HCT116 (cell line): ENCODE results near the gene RIGI. TPM values are rescaled to one million over a fixed set of nuclear protein-coding genes. Genes with fewer than 3 reads are reported as not detected.

ENCODE experiments used
- ATAC-seq: fragments of 200-7000 bp; cut with Tn5 transposase; 2 replicates; pipeline ENCODE4 v1.9.1; 2020; ENCODE audit warnings: mild to moderate bottlenecking, moderate library complexity
- BruUV-seq: library from RNA; stranded (reverse); fragments of 400-500 nt; replicated peaks from 2 replicates; lab custom pipeline; 2021; lab: Mats Ljungman, UMichigan
- CTCF ChIA-PET: fragments of 300-600 bp; sonication (Branson Sonifier 250); formaldehyde crosslinking; loops from one replicate; lab custom pipeline; 2021; ENCODE audit warnings: antibody characterized with exemption; lab: Charles Lee
- POLR2A ChIA-PET: fragments of 300-600, 350-600 bp; sonication (Branson Sonifier 250); formaldehyde crosslinking; loops from one replicate; lab custom pipeline; 2021; ENCODE audit warnings: antibody characterized with exemption; lab: Charles Lee
- RAD21 ChIA-PET, 2 experiments: fragments of 300-600 bp; sonication (Branson Sonifier 250); formaldehyde crosslinking; loops; one replicate each; lab custom pipeline; 2023; ENCODE audit warnings: low total read pairs in 2 of 2; ENCODE audit not compliant: uncharacterized antibody in 2 of 2, unreplicated experiment in 2 of 2, low non-redundant PET in 1 of 2; lab: Charles Lee
- DNase-seq: peaks from one replicate; pipeline ENCODE4 v3.0.0-alpha.2; 2010; ENCODE audit warnings: low read depth, low spot score
- H2AFZ ChIP-seq: fragments of 200-600 bp; shearing (Covaris generic), sonication (generic); 2 replicates; pipeline ENCODE4 v1.6.1; 2017; ENCODE audit warnings: low read depth, mixed run types, mixed read lengths, antibody characterized with exemption, low read length; ENCODE audit not compliant: poor library complexity, severe bottlenecking
- H3K27ac ChIP-seq: 2 replicates; pipeline ENCODE4 v1.5.1; 2012; ENCODE audit warnings: low read depth, low read length
- H3K27me3 ChIP-seq: fragments of 200-600 bp; sonication (generic); 2 replicates; pipeline ENCODE4 v1.6.1; 2016; ENCODE audit warnings: mixed run types, low read length, mixed read lengths; ENCODE audit not compliant: insufficient read depth
- H3K36me3 ChIP-seq, 2 experiments: fragments of 200-500 bp in 1 of 2; fragments of 200-600 bp in 1 of 2; sonication (Bioruptor generic) in 1 of 2; sonication (generic) in 1 of 2; 2 replicates each; pipeline versions ENCODE4 v1.5.1 to v1.6.1; 2014 to 2016; ENCODE audit warnings: low read length in 2 of 2, inconsistent platforms in 1 of 2, mixed read lengths in 1 of 2, mixed run types in 1 of 2; ENCODE audit not compliant: insufficient read depth in 2 of 2, control insufficient read depth in 1 of 2
- H3K4me1 ChIP-seq, 2 experiments: fragments of 200-600 bp in 1 of 2; sonication (generic) in 1 of 2; 2 replicates each; pipeline versions ENCODE4 v1.5.1 to v1.6.1; 2012 to 2017; ENCODE audit warnings: low read length in 2 of 2, inconsistent platforms in 1 of 2, mild to moderate bottlenecking in 1 of 2, mixed read lengths in 1 of 2, mixed run types in 1 of 2, moderate library complexity in 1 of 2; ENCODE audit not compliant: insufficient read depth in 2 of 2, control insufficient read depth in 1 of 2
- H3K4me2 ChIP-seq: fragments of 200-600 bp; sonication (generic); 2 replicates; pipeline ENCODE4 v1.6.1; 2017; ENCODE audit warnings: mixed run types, low read length, mixed read lengths
- H3K4me3 ChIP-seq, 2 experiments: fragments of 200-600 bp in 1 of 2; sonication (generic) in 1 of 2; replicated peaks in 1 of 2; 2 replicates each; pipeline ENCODE4 v1.5.1; 2011 to 2016; ENCODE audit warnings: low read length in 2 of 2, control low read depth in 1 of 2, low read depth in 1 of 2, mild to moderate bottlenecking in 1 of 2, mixed read lengths in 1 of 2, mixed run types in 1 of 2
- H3K79me2 ChIP-seq: fragments of 200-600 bp; sonication (generic); 2 replicates; pipeline ENCODE4 v1.6.1; 2017; ENCODE audit warnings: mild to moderate bottlenecking, mixed run types, low read length, moderate library complexity, mixed read lengths; ENCODE audit not compliant: insufficient read depth
- H3K9ac ChIP-seq: fragments of 200-600 bp; sonication (generic); 2 replicates; pipeline ENCODE4 v1.6.1; 2016; ENCODE audit warnings: low read length, mixed read lengths
- H3K9me2 ChIP-seq: fragments of 200-600 bp; sonication (generic), shearing (Covaris generic); 2 replicates; pipeline ENCODE4 v1.6.1; 2017; ENCODE audit warnings: mixed run types, mild to moderate bottlenecking, moderate library complexity; ENCODE audit not compliant: insufficient read depth
- H3K9me3 ChIP-seq, 2 experiments: fragments of 200-500 bp in 1 of 2; fragments of 200-600 bp in 1 of 2; sonication (Bioruptor generic) in 1 of 2; sonication (generic) in 1 of 2; 2 replicates each; pipeline ENCODE4 v1.6.1; 2014 to 2017; ENCODE audit warnings: low read length in 2 of 2, mixed read lengths in 2 of 2, inconsistent platforms in 1 of 2, low read depth in 1 of 2, mild to moderate bottlenecking in 1 of 2, mixed run types in 1 of 2, moderate library complexity in 1 of 2; ENCODE audit not compliant: control insufficient read depth in 1 of 2, insufficient read depth in 1 of 2
- H4K20me1 ChIP-seq: fragments of 200-600 bp; sonication (generic), shearing (Covaris generic); 2 replicates; pipeline ENCODE4 v1.6.1; 2017; ENCODE audit warnings: mixed run types, mild to moderate bottlenecking, moderate library complexity; ENCODE audit not compliant: insufficient read depth
- CEBPB ChIP-seq: IDR thresholded peaks from 2 replicates; pipeline ENCODE4 v1.6.1; 2012; ENCODE audit warnings: low read depth
- CTCF ChIP-seq, 3 experiments: fragments of 200-600 bp in 1 of 3; sonication (generic) in 1 of 3; IDR thresholded peaks in 2 of 3; conservative IDR thresholded peaks in 1 of 3; 2 replicates each; pipeline ENCODE4 v1.5.1; 2012 to 2017; ENCODE audit warnings: low read depth in 2 of 3, low read length in 2 of 3, antibody characterized with exemption in 1 of 3, borderline replicate concordance in 1 of 3, control low read depth in 1 of 3, mild to moderate bottlenecking in 1 of 3, mixed read lengths in 1 of 3, mixed run types in 1 of 3, moderate library complexity in 1 of 3; ENCODE audit not compliant: insufficient read depth in 1 of 3
- EGR1 ChIP-seq: IDR thresholded peaks from 2 replicates; pipeline ENCODE4 v1.6.1; 2012; ENCODE audit warnings: low read depth
- FOSL1 ChIP-seq: IDR thresholded peaks from 2 replicates; pipeline ENCODE4 v1.6.1; 2012; ENCODE audit warnings: low read depth
- JUND ChIP-seq: IDR thresholded peaks from 2 replicates; pipeline ENCODE4 v1.6.1; 2012
- MAX ChIP-seq: IDR thresholded peaks from 2 replicates; pipeline ENCODE4 v1.6.1; 2012
- POLR2A ChIP-seq: IDR thresholded peaks from 2 replicates; pipeline ENCODE4 v1.7.0; 2011; ENCODE audit warnings: borderline replicate concordance; ENCODE audit not compliant: insufficient read depth, insufficient read length; ENCODE audit errors: extremely low read depth
- RAD21 ChIP-seq: IDR thresholded peaks from 2 replicates; pipeline ENCODE4 v1.6.1; 2012; ENCODE audit warnings: low read depth, mild to moderate bottlenecking
- SP1 ChIP-seq: IDR thresholded peaks from 2 replicates; pipeline ENCODE4 v1.6.1; 2012; ENCODE audit warnings: low read depth
- SRF ChIP-seq: IDR thresholded peaks from 2 replicates; pipeline ENCODE4 v1.6.1; 2012; ENCODE audit warnings: low read depth
- TCF7L2 ChIP-seq: IDR thresholded peaks from 2 replicates; pipeline ENCODE4 v1.7.0; 2011; ENCODE audit warnings: borderline replicate concordance, inconsistent platforms; ENCODE audit not compliant: insufficient read depth, insufficient read length; ENCODE audit errors: extremely low read depth
- YY1 ChIP-seq: IDR thresholded peaks from 2 replicates; pipeline ENCODE4 v1.6.1; 2011; ENCODE audit warnings: low read length, low read depth, moderate library complexity, mild to moderate bottlenecking; ENCODE audit not compliant: insufficient replicate concordance; ENCODE audit errors: extremely low read depth
- ZNF274 ChIP-seq: fragments of 200-500 bp; sonication (Bioruptor generic); IDR thresholded peaks from 2 replicates; pipeline ENCODE4 v1.6.1; 2014; ENCODE audit warnings: mild to moderate bottlenecking, low read depth, low read length, inconsistent platforms
- intact Hi-C: fragments of 100-400 bp; cut with micrococcal nuclease; formaldehyde crosslinking; loops from 2 replicates; pipeline ENCODE4 v1.10.0; 2022
- total RNA-seq: library from RNA; stranded (reverse); gene quantifications from one replicate; pipeline ENCODE4 v1.2.1, GENCODE V29; 2021; ENCODE audit not compliant: unreplicated experiment

Gene RIGI
- total RNA-seq, 1 experiment from 2014 or later, result 5.5 TPM

- ChIA-PET CTCF (no interaction called here), RAD21 (no interaction called here), POLR2A (no interaction called here)
- Histone ChIP-seq H3K9ac (no peak overlapping the region), H4K20me1 (no peaks in the 10 kb centered on the region), H3K4me3 (no peak overlapping the region), H3K9me3 (no peaks in the 10 kb centered on the region), H3K36me3 (no peaks in the 10 kb centered on the region), H3K4me1 (no peaks in the 10 kb centered on the region), H3K79me2 (no peaks in the 10 kb centered on the region), H2AFZ (no peak overlapping the region), H3K9me2 (no peaks in the 10 kb centered on the region), H3K27me3 (no peaks in the 10 kb centered on the region), H3K27ac (no peak overlapping the region), H3K4me2 (no peak overlapping the region)
- intact Hi-C loops, result no loop called here
- ATAC-seq, result no peak
- BruUV-seq, result no TSS peak
- no peak for DNase-seq
- TF ChIP-seq CEBPB, result no peak
- no peak for TF ChIP-seq FOSL1
- no peak for TF ChIP-seq MAX
- no peak for TF ChIP-seq YY1
- no peak for TF ChIP-seq EGR1
- no peak for TF ChIP-seq ZNF274
- TF ChIP-seq RAD21, result no peak
Observed at GRCh38 chr9:32533336-32533735, 7.3 kb upstream of the RIGI start.

- ChIA-PET CTCF (interaction anchor here (1.0 to 3.3 kb wide), 11 partner anchors 9 to 147 kb away, joined by 3 to 62 read pairs (median 6); partner anchors contain the start of genes ACO1 and TOPORS), POLR2A (interaction anchor here (1.1 to 1.4 kb wide), 2 partner anchors 9 to 148 kb away, joined by 3 to 5 read pairs; no protein-coding TSS in a partner anchor), RAD21 (interaction anchor here (0.9 to 1.5 kb wide), 4 partner anchors 25 to 147 kb away, joined by 3 to 8 read pairs (median 4); partner anchors contain the start of gene SMIM27 (in 1 of the 2))
- H3K4me2 ChIP-seq, result peak overlapping the region; percentile 97
- H2AFZ ChIP-seq, result peak overlapping the region; percentile 81
- DNase-seq (no peak), ATAC-seq (no peak)
- peak overlapping the region; percentile 76 to 81 for H3K4me3 ChIP-seq
- no peaks in the 10 kb centered on the region for H4K20me1 ChIP-seq
- H3K79me2 ChIP-seq, result peaks cover 21% of the 10 kb centered on the region
- H3K27me3 ChIP-seq, result no peaks in the 10 kb centered on the region
- H3K9ac ChIP-seq, result peak overlapping the region; percentile 78
- H3K36me3 ChIP-seq, result no peaks in the 10 kb centered on the region
- no TSS peak for BruUV-seq
- peaks cover 11 to 22% of the 10 kb centered on the region in 2 experiments; a peak in 3 of 4 replicates for H3K4me1 ChIP-seq
- intact Hi-C loops, result loop anchor here (1.0 to 2.0 kb wide), 3 partner anchors 46 to 147 kb away; partner anchors contain the start of genes ACO1 and NDUFB6
- no peak for TF ChIP-seq POLR2A
- no peak for TF ChIP-seq CTCF (IDR thresholded peaks at IDR 0.05 in 2 of 3, conservative IDR thresholded peaks at IDR 0.05 in 1 of 3; ENCODE audit: borderline replicate concordance in 1 of 3, insufficient read depth in 1 of 3, low read depth in 2 of 3, low read length in 2 of 3)
- TF ChIP-seq SP1, result no peak
- TF ChIP-seq SRF, result no peak
- TF ChIP-seq JUND, result 0 out of 2 replicates have a peak, but pooled peaks have one; percentile 6
- no peak for TF ChIP-seq TCF7L2
- TF ChIP-seq CEBPB, result no peak
- no peaks in the 10 kb centered on the region for H3K9me2 ChIP-seq
- peak overlapping the region; percentile 76; the same call in 1 of the 2 replicates for H3K27ac ChIP-seq
- H3K9me3 ChIP-seq, result no peaks in the 10 kb centered on the region
Observed at GRCh38 chr9:32526707-32527048, 682 bp upstream of the RIGI start.
